GM08714 (cell line): ENCODE measurements around the gene MUS81.

Experiments used
- H3K4me3 ChIP-seq: fragments of 200-500 bp; sonication (Bioruptor generic); 2 replicates; pipeline ENCODE4 v1.5.1; 2014; ENCODE audit warnings: mild to moderate bottlenecking, low read length, inconsistent platforms
- ZNF274 ChIP-seq: IDR thresholded peaks from 2 replicates; pipeline ENCODE4 v1.6.1; 2012; ENCODE audit warnings: mild to moderate bottlenecking, low read depth, low read length

Gene MUS81

GRCh38 chr11:65853246-65853979 is 6.8 kb upstream of the MUS81 start:
- TF ChIP-seq ZNF274 = no peak
- no peak overlapping the region for H3K4me3 ChIP-seq

- H3K4me3 ChIP-seq = no peak overlapping the region
- no peak for TF ChIP-seq ZNF274
Measured at GRCh38 chr11:65854161-65854592, 6.1 kb upstream of the MUS81 start.

GRCh38 chr11:65854852-65855837 is 5.1 kb upstream of the MUS81 start:
- no peak overlapping the region for H3K4me3 ChIP-seq
- no peak for TF ChIP-seq ZNF274

- TF ChIP-seq ZNF274 = no peak
- peak overlapping the region; percentile 86 for H3K4me3 ChIP-seq
Measured at GRCh38 chr11:65855927-65856363, 4.3 kb upstream of the MUS81 start.

- H3K4me3 ChIP-seq = peak overlapping the region; percentile 86
- TF ChIP-seq ZNF274 = no peak
Measured at GRCh38 chr11:65856689-65857499, 3.3 kb upstream of the MUS81 start.

- peak overlapping the region; percentile 86 for H3K4me3 ChIP-seq
- no peak for TF ChIP-seq ZNF274
Measured at GRCh38 chr11:65857500-65857852, 2.8 kb upstream of the MUS81 start.

GRCh38 chr11:65857853-65858680 is 2.2 kb upstream of the MUS81 start, which contains the start of gene CFL1:
CFL1 (minus strand) TSS chr11:65858180; CDS start chr11:65858099, 81 bp downstream.
- no peak for TF ChIP-seq ZNF274

GRCh38 chr11:65858681-65859087 is 1.5 kb upstream of the MUS81 start:
- peak overlapping the region; percentile 71 for H3K4me3 ChIP-seq
- TF ChIP-seq ZNF274 = no peak

More at GRCh38 chr11:65857853-65858680, 2.2 kb upstream of the MUS81 start, which contains the start of gene CFL1:
- H3K4me3 ChIP-seq = peak within 1 kb of the TSS; percentile 86

GRCh38 chr11:65859095-65859811 is 980 bp upstream of the MUS81 start:
- no peak for TF ChIP-seq ZNF274
- peak overlapping the region; percentile 82 for H3K4me3 ChIP-seq

GRCh38 chr11:65859812-65860277 is 388 bp upstream of the MUS81 start:
- no peak for TF ChIP-seq ZNF274
- H3K4me3 ChIP-seq = peak overlapping the region; percentile 82; the same call in 1 of the 2 replicates

- peak overlapping the region; percentile 82 for H3K4me3 ChIP-seq
- no peak for TF ChIP-seq ZNF274
Measured at GRCh38 chr11:65861165-65861505, 902 bp downstream of the MUS81 start.

GRCh38 chr11:65861533-65862183 is 1.4 kb downstream of the MUS81 start:
- peak overlapping the region; percentile 82 for H3K4me3 ChIP-seq
- no peak for TF ChIP-seq ZNF274
